Measurements from ENCODE around the gene XXYLT1.

Gene XXYLT1

GRCh38 chr3:195048059-195048905, 222.7 kb downstream of the XXYLT1 start:
- H3K4me3 ChIP-seq (ENCODE audit: low read depth, low read length), result no peak overlapping the region
- no peaks in the 10 kb centered on the region for H3K9me3 ChIP-seq (ENCODE audit: severe bottlenecking)
- H3K27me3 ChIP-seq (ENCODE audit: insufficient read depth, low read depth, severe bottlenecking), result no peaks in the 10 kb centered on the region
- DNase-seq, result no peak
- TF ChIP-seq CTCF (IDR thresholded peaks at IDR 0.05; ENCODE audit: low read depth, low read length), result no peak
- H3K27ac ChIP-seq, result no peak overlapping the region
- no peaks in the 10 kb centered on the region for H3K36me3 ChIP-seq

GRCh38 chr3:195047536-195047935, 223.4 kb downstream of the XXYLT1 start:
- Histone ChIP-seq H3K4me3 (ENCODE audit: low read depth, low read length) (no peak overlapping the region), H3K9me3 (ENCODE audit: severe bottlenecking) (no peaks in the 10 kb centered on the region), H3K27ac (no peak overlapping the region), H3K36me3 (no peaks in the 10 kb centered on the region), H3K27me3 (ENCODE audit: insufficient read depth, low read depth, severe bottlenecking) (no peaks in the 10 kb centered on the region)
- no peak for DNase-seq
- TF ChIP-seq CTCF (IDR thresholded peaks at IDR 0.05; ENCODE audit: low read depth, low read length), result no peak

GRCh38 chr3:195046441-195046840, 224.5 kb downstream of the XXYLT1 start:
- Histone ChIP-seq H3K36me3 (no peaks in the 10 kb centered on the region), H3K4me3 (ENCODE audit: low read depth, low read length) (no peak overlapping the region), H3K9me3 (ENCODE audit: severe bottlenecking) (no peaks in the 10 kb centered on the region), H3K27me3 (ENCODE audit: insufficient read depth, low read depth, severe bottlenecking) (no peaks in the 10 kb centered on the region), H3K27ac (no peak overlapping the region)
- DNase-seq, result no peak
- TF ChIP-seq CTCF (IDR thresholded peaks at IDR 0.05; ENCODE audit: low read depth, low read length), result no peak

- Histone ChIP-seq H3K27me3 (ENCODE audit: insufficient read depth, low read depth, severe bottlenecking) (no peaks in the 10 kb centered on the region), H3K4me3 (ENCODE audit: low read depth, low read length) (no peak overlapping the region), H3K36me3 (no peaks in the 10 kb centered on the region), H3K9me3 (ENCODE audit: severe bottlenecking) (no peaks in the 10 kb centered on the region), H3K27ac (no peak overlapping the region)
- no peak for TF ChIP-seq CTCF (IDR thresholded peaks at IDR 0.05; ENCODE audit: low read depth, low read length)
- DNase-seq, result no peak
Observed at GRCh38 chr3:195045481-195046210, 225.3 kb downstream of the XXYLT1 start.

GRCh38 chr3:195044411-195044810, 226.5 kb downstream of the XXYLT1 start:
- no peak overlapping the region for H3K4me3 ChIP-seq (ENCODE audit: low read depth, low read length)
- no peak overlapping the region for H3K27ac ChIP-seq
- DNase-seq, result no peak
- no peaks in the 10 kb centered on the region for H3K27me3 ChIP-seq (ENCODE audit: insufficient read depth, low read depth, severe bottlenecking)
- no peak for TF ChIP-seq CTCF (IDR thresholded peaks at IDR 0.05; ENCODE audit: low read depth, low read length)
- no peaks in the 10 kb centered on the region for H3K9me3 ChIP-seq (ENCODE audit: severe bottlenecking)
- H3K36me3 ChIP-seq, result no peaks in the 10 kb centered on the region
